SW480 (cell line): ENCODE data around the gene LPP.

ENCODE experiments used
- DNase-seq: peaks from one replicate; pipeline ENCODE4 v3.0.0-alpha.2; 2016; ENCODE audit warnings: low spot score

LPP gene

GRCh38 chr3:188522115-188522514 lies 368.2 kb downstream of the LPP start:
- DNase-seq = no peak

GRCh38 chr3:188523291-188523690 lies 369.3 kb downstream of the LPP start:
- no peak for DNase-seq

DNA sequence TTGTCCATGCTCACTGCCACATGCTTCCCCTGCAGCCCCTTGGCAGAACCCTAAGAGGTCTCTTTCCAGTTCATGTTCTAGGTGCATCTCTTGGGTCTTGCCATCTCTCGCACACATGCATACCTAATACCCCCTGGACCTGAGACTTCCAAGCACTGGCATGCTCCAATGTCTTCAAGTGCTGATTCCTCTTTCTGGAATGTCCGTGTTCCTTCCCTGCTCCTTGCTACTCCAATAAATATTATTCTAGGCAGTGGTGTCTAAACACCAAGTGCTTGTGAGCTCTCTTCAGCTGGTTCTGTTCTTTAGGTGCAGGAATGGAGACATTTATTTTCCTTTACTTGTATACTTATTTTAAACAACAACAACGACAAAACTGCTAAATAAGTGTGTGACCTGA lies 370.1 kb downstream of the LPP start:
- no peak for DNase-seq

DNA sequence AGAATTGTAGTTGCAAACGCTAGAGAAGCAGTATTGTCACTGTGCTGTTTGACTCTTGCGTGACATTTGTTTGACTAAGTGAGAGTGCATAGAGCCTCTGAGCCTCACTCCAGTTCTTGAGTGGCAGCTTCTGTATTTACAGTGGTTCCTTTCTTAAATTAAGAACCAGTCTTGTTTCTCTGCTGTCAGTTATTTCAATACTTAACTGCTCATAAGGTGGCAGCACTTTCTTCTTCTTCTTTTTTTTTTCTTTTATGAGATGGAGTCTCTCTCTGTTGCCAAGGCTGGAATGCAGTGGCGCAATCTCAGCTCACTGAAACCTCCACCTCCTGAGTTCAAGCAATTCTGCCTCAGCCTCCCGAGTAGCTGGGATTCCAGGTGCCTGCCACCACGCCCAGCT lies 372.1 kb downstream of the LPP start:
- no peak for DNase-seq

- no peak for DNase-seq
Observed at GRCh38 chr3:188527389-188527788, 373.4 kb downstream of the LPP start.

DNA sequence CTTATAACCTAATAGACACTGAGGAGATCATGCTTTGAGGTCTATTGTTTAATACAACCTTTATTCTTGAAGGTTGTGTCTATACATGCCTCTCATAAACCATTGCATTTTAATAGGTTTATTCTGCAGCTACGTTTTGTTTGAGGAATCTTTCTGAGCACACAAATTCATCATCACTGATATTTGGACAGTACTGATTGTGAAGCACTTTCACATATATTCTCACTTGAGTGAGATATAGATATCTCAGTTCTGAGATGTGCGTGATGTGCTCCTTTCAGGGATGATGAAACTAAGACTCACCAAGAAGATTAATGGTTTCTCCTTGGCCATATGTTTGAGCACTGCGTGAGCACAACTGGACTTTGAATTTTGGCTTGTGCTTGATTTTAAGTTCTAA lies 374.4 kb downstream of the LPP start:
- no peak for DNase-seq

- DNase-seq = no peak
Observed at GRCh38 chr3:188529228-188529627, 375.3 kb downstream of the LPP start.

GRCh38 chr3:188530226-188530625 lies 376.3 kb downstream of the LPP start:
- DNase-seq = no peak

GRCh38 chr3:188531210-188531609 lies 377.3 kb downstream of the LPP start:
- DNase-seq = no peak

- DNase-seq = no peak
Observed at GRCh38 chr3:188533172-188533571, 379.2 kb downstream of the LPP start.

DNA sequence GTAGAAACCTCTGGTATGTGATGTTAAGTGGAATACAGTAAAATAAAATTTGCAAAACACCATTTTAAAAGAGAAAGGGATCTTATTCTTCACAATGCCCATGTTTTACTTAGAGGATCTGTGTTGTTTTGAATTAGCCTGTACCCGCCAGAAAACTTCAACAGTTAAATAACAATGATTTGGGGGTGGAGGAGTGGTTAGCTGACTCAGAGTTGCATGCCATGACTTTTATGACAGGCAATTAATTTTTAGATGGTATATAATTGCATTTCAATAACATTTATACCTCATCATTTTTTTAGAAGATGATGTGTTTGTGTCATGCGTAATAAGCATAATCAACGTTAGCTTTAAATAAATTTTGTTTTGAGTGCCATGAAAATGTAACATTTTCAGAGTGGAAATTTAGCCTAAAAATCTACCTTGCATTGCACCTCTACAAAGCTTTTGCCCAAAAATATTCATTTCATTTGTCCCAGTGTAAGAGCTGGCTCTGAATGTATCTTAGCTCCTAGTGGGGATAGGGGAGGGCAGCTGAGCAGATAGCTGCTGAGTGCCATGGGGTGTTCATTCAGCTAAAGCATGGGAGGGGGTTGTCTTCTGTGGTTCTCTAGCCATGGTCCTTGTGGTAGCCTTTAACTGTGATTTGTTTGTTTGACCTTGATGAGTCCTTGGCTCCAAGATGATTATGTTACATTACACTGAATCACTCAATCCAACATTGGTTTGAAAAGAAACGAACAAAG lies 379.8 kb downstream of the LPP start:
- DNase-seq = peak; percentile 11

GRCh38 chr3:188534633-188535032 lies 380.7 kb downstream of the LPP start:
- no peak for DNase-seq

- no peak for DNase-seq
Observed at GRCh38 chr3:188537606-188538005, 383.6 kb downstream of the LPP start.

- DNase-seq = no peak
Observed at GRCh38 chr3:188539037-188539436, 385.1 kb downstream of the LPP start.

GRCh38 chr3:188539631-188540194 lies 385.8 kb downstream of the LPP start:
- DNase-seq = no peak

GRCh38 chr3:188542196-188542595 lies 388.2 kb downstream of the LPP start:
- DNase-seq = no peak

GRCh38 chr3:188544012-188544411 lies 390.1 kb downstream of the LPP start:
- DNase-seq = no peak

- DNase-seq = peak; percentile 19
Observed at GRCh38 chr3:188546835-188547670, 393.1 kb downstream of the LPP start.

DNA sequence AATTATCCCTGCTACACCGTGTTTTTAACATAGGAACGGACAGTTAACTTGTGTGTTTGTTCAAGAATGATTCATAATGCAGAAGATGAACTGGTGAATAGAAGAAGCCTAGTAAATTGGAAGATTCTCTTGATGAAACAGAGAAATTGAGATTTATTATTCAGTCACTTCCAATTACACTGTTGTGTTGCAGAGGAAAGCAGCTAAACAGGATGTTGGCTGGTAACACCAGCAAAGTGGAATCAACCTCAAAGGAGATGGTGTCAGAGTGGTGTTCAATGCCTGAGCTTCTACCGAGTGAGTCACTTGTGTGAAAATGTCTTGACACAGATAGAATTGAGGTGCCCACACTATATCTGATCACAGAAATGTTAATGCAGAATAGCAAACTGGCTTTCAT lies 399.6 kb downstream of the LPP start:
- no peak for DNase-seq

- DNase-seq = no peak
Observed at GRCh38 chr3:188554404-188554803, 400.4 kb downstream of the LPP start.

- no peak for DNase-seq
Observed at GRCh38 chr3:188557235-188557634, 403.3 kb downstream of the LPP start.

- DNase-seq = no peak
Observed at GRCh38 chr3:188558343-188559071, 404.6 kb downstream of the LPP start.

DNA sequence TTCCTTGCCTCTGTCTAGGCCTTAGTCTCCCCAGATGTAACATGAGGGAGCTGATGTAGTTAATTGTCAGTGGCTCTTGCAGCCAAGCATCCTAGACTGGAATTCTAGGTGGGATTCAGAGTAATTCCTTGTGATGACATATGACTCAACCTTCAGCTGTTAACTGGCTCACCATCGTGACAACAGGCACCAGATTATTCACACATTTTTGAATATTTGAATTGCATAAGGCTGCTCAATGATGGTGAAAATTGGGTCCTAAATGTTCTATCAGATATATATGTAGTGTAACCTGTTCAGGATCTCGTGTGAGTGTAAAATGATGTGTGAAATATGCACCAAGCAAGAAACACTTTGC lies 405.1 kb downstream of the LPP start:
- DNase-seq = no peak
